SW480 (cell line): ENCODE data around the gene GLP1R.

ENCODE experiments used
- DNase-seq: peaks from one replicate; pipeline ENCODE4 v3.0.0-alpha.2; 2016; ENCODE audit warnings: low spot score

Gene GLP1R

DNA sequence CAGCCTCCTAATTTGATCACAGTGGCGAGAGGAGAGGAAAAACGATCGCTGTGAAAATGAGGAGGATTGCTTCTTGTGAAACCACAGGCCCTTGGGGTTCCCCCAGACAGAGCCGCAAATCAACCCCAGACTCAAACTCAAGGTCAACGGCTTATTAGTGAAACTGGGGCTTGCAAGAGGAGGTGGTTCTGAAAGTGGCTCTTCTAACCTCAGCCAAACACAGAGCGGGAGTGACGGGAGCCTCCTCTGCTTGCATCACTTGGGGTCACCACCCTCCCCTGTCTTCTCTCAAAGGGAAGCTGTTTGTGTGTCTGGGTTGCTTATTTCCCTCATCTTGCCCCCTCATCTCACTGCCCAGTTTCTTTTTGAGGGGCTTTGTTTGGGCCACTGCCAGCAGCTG lies 37.7 kb downstream of the GLP1R start:
- no peak for DNase-seq

DNA sequence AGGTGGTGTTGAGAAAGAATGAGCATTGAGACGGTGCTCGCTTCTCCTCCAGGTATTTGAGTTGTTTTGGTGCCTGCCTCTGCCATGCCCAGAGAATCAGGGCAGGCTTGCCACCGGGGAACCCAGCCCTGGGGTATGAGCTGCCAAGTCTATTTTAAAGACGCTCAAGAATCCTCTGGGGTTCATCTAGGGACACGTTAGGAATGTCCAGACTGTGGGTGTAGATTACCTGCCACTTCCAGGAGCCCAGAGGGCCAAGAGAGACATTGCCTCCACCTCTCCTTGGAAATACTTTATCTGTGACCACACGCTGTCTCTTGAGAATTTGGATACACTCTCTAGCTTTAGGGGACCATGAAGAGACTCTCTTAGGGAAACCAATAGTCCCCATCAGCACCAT lies 38.1 kb downstream of the GLP1R start:
- no peak for DNase-seq

DNA sequence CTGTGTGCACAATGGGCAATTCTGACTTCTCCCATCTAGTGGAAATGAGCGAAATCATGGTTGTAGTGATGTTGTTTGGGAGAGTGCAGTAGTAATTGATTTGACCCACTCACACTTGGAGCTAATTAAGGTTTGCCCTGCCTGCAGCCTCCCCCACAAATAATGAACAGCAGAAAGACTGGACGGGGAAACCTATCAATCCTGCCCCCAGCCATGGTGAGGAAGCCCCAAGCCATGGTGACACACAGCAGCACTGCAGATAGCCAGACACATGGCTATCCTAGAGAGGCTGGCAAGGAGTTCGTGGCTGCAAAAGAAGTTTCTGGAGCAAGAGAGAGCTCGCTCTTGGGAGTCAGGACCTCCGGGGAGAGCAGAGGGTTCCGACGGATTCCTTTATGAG lies 38.6 kb downstream of the GLP1R start:
- no peak for DNase-seq

DNA sequence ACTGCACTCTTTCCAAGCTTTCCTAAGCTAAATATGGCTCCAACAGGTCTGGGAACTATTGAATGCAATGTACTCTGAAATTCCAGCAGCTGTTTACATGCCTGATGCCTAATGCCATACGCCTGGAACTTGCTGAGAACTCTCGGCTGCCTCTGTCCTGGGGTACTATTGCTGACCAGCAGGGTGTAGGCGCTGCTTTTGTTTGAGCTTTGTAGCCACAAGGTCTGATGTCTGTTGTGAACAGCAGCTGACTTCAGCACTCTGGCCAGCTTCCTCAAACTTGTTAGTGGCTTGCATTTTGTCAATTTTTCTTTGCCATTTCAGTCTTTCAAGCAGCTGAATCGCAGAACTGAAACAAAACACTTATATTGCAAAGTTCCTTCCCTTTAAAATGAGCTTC lies 39.8 kb downstream of the GLP1R start:
- peak; percentile 13 for DNase-seq

DNA sequence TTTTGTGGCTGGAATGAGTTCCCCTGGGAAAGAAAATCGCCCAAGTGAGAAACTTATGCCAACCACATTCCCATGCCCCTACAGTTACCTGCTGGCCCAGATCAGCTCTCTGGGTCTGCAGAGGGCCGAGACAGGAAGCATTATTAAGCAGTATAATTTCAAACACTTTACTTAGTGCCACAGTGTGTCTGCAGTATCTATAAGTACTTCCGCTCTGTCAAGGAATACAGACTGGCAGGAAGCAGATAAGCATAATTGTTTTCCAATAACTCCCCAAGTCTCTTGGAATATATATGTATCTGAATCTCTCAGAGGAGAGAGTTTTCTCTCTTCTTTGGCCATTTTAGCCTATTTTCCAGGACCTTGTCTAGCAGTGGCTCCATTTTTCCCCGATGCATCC lies 41.5 kb downstream of the GLP1R start:
- DNase-seq: no peak

DNA sequence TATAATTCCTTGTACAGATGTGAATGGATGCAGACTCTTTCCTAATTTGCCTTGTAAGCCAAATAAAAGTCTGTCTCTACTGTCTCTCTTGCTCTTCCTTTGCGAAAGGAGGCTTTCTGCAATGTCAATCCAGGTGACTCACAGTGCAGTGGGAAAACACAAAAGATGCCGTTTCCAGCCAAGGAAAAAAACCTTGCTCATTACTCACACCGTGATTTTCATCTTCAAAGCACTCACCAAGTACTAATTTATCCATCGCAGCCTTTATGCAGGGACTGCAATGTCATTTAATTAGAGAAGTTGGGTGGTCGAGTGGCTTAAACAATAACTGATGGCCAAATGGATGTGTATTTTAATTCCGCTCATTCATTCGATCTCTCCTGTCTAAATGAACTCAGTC lies 42.6 kb downstream of the GLP1R start:
- no peak for DNase-seq

DNA sequence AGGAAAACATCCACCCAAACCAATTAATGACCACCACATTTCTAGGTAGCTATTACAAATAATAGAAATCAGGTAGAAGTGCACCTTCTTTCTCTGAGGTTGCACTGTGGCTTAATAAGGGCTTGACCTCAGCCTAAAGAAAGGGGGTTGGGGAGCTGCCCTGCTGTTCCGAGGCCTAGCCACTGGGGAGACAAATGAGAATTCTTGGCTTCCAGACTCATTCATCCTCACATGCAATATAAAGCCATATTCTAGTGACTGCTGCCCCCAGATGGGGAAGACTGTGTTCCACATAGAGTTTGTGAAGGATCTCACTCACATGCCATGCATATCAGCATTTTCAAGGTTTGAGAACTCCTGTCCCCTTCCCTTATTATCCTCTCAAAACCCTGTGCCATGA lies 43.5 kb downstream of the GLP1R start:
- DNase-seq: peak; percentile 14

DNA sequence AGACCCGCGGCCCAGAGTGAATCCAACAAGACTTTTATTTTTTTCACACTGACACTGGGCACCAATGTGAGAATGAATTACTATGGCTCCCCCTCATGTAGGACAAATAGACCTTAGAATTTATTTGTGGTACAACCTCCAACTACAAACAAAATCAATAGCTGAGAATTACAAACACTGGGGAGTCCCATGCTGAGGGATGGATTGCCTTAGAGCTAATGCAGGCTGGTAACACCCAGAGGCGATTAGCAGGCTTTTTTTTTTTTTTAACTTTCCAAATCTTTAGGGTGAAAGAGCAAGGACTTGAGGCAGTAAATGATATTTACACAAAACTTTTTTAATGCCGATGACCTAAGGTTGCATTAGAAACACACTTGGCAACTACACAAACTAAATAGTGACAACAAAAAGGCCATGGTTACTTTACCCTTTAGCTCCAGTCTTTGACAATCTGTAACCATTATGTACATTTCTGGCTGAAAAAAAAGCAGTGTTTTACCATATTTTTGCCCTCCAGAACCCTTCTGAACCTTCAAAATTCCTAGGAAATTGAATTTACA lies 44.6 kb downstream of the GLP1R start:
- DNase-seq: no peak

DNA sequence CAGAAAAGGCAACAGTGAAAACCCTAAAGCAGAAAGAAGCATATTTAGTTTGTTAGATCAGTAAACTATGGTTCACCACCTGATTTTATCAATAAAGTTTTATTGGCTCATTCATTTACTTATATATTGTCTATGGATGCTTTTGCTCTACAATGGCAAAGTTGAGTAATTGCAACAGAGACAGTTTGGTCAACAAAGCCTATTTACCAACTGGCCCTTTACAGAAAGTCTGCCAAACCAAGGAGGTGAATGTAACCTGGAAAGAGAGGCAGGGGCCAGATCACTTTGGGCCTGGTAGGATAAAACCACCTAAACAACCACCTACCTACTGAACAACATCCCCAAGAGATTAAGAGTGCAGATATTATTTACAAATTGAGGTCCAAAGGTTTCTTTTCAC lies 47.0 kb downstream of the GLP1R start:
- no peak for DNase-seq

DNA sequence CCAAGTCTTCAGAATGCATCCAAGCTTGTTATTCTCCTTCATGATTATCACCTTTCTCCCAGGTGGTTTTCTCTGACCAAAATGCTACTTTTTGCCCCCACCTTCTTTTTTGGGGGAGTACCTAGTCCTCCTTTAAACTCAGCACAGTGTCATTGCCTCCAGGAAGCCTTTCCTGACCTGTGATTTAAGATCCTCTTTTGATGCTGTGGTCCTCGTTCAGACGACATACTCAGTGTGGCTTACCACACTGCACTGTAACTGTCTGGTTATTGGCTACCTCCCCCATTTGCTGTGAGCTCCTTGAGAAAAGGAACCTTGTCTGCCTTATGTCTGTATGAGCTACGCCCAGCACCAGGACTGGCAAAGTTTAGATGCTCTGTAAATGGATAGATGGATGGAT lies 51.8 kb downstream of the GLP1R start:
- DNase-seq: no peak

DNA sequence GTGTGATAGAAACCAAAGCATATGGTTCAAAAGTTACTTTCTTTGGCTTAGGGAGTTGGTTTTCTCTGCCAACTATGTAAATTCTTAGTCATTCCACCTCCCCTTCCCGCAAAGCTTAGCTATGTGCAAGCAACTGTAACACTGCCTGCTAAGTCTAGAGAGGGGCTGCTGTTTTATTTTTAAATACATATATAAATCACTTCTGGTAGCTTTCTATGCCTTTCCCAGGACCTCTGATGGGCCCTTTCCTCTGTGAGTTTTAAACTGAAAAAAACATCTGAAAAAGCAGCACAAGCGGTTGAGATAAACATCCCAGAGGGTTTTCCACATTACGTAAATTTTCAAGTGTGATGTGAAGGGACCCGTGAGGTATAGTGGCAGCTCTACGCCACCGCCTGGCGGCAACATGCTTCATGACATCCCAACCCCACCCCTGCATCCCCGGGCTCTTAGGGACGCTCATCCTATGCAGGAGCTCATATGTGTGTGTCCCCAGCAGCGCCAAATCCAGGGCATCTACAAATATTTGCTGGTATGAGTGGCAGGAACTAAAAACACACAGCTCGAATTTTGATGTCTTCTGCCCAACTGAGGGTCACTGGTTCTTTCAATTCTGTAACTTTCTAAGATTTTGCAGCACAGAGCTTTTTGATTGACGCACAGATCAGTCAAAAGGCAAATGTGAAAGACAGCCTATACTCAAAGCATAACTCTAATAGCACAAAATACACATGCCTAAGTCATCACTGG lies 53.7 kb downstream of the GLP1R start:
- no peak for DNase-seq

DNA sequence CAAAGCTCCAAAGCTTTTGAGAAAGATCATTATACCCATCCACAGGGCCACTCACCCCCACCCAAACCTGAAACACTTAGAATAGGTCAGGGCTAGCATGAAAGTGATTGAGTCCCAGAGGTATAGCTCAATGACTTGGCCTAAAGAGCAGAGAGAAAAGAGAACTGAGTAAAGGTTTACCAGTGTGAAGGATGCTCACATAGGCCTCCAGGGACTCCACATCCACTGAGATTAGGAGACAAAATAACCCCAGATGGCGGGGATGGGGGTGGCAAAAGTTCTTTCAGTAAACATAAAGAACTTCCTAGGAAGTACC lies 54.2 kb downstream of the GLP1R start:
- DNase-seq: no peak

DNA sequence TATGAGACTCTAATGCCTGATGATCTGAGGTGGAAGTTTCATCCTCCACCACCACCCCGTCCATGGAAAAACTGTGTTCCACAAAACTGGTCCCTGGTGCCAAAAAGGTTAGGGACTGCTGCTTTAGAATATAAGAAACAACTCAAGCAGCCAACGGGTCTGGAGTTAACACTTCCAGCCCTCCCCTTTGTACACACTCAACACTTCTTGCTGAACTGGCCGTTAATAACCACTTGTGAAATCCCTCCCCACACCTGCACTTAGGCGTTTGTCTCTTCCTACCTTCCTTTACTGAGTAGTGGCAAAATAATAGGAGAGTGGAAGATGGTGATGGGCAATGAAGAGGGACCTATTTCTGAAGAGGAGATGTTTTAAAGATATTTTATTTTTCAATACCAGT lies 55.9 kb downstream of the GLP1R start:
- no peak for DNase-seq

DNA sequence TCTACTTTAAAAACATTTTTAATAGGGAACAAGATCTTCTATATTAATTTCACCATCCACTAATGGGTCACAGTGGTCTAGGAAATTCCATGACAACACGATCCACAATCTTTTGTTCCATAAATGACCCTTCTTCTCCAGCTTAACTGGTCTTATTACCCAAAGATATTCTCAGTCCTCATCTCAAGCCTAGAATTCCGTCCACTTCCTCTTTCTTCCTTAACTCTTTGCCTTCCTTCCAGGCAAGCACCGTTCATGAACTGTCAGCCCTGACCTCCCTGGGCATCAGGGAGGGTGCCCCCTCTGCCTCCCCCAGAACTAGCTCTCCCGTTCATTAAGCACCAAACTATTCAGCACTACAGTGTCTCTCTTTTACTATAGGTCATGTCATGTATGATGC lies 58.5 kb downstream of the GLP1R start:
- DNase-seq: no peak

DNA sequence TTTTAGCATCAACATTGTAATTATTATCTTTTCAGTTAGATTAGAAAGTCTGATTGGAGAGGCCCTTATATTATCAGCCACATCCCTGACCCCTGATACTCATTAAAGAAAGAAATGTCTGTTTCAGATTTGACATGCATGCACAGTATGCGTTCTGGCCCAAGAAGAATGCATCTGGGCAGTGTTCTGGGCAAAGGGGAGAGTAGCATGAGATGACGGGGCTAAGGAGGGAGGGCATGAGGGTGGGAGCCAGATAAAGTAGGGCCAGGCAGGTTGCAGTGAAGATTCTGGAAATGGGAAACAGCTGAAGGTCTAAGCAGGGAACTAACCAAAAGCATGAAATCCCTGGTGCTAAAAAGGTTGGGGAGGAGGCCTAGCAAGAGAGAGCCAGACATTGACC lies 59.1 kb downstream of the GLP1R start:
- no peak for DNase-seq

DNA sequence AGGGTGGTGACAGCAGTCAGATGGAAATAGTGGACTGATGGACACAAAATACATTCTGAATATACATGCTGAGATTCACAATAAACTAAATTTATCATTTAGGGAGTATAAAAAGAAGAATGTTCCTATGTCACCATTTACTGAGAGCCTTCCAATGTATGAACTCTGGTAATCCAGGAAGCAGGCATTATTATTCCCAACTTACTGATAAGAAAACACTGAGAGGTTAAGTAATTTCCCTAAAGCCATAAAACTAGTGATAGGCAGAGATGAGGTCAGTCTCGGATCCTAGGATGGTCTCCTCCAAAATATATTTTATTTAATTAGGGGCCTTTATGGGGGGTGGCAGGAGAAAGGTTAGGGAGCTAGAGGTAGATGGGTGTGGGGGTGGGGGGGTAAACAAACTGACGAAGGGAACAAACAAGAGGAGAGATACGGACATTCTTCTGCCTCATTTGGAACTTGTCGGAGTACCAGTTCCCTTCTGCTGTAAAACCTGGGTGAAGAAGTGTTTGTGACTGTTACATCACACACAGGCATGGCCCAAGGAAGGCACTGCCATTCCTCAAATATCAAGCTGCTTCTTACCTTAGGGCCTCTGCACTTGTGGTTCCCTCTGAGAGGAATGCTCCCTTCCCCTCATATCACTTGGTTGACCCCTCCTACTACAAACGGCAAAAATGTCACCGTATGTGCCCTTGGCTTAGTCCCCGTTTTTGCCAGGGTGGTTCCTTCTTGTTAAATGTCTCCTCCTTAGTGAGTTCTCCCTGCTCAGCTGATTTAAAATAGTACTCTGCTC lies 59.7 kb downstream of the GLP1R start:
- no peak for DNase-seq

DNA sequence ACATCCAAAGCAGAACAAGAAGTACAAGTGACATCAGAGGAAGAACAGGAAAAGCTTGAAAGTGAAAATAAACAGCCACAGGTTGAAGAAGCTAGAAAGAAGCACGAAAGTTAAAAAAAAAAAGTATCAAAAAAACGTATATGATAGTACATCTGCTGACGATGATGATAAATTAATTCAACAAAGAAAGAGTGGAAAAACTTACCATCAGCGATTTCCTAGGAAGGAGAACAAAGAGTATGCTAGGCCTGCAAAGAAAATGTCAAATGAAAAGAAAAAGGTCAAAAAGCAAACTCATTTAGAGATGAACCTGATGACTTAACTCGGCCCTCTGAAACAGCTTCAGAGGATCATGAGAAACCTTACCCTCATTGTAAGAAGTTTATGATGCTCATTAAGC lies 62.7 kb downstream of the GLP1R start:
- DNase-seq: no peak

DNA sequence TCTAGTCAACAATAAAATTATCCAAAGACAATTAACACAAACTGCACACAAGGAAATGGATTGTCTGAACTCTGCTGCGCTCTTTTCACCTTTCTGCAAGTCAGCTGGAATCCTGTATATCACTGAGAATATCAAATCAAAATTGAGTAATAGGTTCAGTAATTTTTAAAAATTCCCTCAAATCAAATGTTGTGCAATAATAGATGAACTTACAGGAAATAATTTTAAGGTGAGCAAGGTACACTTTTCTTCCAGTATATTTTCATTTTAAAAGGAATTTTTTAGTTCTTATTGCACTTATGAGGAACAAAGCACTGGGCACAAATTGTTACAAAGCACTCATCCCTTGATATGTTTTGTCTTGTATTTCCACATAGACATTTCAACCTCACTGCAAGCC lies 65.2 kb downstream of the GLP1R start:
- no peak for DNase-seq

DNA sequence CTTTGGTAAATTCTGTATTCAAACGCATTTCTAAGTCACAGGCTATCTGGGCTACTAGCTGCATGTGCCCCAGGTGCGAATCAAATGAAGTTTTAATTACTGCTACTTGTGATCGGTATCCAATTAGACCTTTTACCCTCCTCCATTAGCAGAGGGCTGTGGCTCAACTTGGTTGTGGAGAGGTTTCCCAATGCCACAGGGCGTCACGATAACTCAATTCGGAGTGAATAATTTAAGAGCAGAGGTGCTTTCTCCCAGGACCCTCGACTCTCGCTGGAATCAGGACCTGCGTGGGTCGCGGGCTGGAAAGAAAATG lies 65.8 kb downstream of the GLP1R start:
- no peak for DNase-seq

DNA sequence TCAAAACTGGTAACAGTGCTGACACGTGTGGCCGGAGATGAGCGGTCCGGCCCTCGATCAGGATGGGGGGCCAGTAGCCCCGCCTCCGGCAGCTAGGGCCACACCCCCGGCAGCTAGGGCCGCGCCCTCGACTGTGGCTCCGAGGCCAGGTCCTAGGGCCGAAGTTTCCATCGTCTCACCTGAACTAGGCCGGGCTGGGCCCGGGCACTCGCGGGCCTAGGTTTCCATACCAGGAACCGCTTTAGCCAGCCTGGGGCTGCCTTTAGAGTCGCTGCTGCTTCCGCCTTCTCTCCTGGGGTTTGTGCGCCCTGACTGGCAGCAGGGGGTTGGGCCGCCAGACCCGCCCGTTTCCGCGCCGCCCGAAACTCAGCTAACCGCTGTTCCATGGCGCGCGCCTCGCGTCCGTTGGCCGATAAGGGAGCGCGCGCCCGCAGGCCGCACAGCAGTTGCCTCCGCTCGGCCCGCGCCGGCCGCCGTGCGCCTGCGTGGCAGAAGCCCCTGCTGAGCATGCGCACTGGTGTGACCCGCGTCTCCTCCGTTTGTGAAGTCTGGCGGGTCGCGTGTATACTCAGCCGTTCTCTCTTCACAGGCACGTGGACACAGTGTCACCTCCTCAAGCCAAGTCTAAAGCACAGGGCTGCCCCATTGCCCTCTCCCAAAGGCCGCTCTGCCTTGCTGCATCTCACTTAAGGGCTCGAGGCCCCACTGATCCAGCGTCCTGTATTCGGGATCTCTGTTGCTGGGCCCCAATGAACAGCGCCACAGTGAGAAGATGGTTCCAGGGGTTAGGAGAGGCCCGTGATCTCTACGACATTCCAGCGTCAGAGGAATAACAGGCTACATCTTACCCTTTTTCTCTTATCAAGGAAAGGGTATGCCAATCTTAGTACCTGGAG lies 66.4 kb downstream of the GLP1R start, which contains the start of gene SAYSD1:
TSS of gene SAYSD1 (minus strand) at position 483 of the 896 bp plus-strand sequence. CDS start at position 386, 97 bp downstream.
- DNase-seq: peak; percentile 85

DNA sequence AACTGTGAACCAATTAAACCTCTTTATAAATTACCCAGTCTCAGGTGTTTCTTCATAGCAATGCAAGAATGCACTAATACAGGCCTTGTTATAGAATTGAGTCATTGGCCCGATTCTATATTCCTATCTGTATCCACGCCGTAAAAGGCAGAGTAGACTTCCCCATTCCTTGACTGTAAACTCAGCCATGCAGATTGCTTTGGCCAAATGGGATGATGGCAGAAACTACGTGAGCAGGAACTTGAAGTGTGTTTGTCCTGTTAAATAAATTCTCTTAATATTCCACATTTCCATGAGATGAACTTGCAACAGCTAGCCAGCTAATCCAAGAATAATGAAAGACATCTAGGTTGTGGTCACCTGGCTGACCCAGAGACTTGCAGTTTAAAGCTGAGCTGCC lies 70.3 kb downstream of the GLP1R start:
- DNase-seq: no peak

DNA sequence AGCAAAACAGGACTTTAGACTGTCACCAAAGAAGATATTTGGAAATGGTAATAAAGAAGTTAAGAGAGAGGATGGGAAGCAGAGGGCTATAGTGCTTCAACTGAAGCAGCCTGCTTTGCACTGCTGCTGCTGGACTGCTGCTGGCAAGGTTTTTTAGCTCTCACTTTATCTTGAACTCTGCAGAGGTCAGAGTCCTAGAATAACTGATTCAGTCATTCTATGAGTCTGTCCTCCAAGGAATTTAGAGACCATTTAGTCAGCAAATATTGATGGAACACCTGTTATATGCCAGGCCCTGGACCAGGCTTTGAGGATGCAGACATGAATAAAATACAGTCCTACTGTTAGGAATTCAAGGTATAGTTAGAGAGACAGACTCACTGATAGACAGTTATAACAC lies 75.5 kb downstream of the GLP1R start:
- no peak for DNase-seq

DNA sequence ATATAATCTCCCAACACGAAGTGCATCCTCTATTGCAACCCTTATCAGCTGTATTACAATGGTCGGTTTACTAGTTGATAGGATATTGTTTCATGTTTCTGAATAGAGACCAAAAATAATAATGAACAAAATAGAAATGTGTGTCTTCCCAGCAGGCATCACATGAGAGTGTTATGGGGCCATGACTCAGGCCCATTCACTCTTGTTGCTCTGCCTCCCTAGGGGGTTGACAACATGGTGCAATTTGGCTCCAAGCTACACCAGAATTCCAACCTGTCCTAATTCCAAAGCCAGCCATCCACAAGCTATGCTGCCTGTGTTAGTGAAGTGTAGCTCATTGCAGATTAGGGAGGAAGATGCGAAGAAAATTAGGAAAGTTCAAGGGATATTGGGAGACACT lies 79.5 kb downstream of the GLP1R start:
- no peak for DNase-seq
